ENCODE data around the gene OPCML. TPM values are rescaled to one million over a fixed set of nuclear protein-coding genes. Genes with fewer than 3 reads are reported as not detected.

The OPCML gene
- total RNA-seq, 1 donor from 2014 or later: 2.7 TPM

DNA sequence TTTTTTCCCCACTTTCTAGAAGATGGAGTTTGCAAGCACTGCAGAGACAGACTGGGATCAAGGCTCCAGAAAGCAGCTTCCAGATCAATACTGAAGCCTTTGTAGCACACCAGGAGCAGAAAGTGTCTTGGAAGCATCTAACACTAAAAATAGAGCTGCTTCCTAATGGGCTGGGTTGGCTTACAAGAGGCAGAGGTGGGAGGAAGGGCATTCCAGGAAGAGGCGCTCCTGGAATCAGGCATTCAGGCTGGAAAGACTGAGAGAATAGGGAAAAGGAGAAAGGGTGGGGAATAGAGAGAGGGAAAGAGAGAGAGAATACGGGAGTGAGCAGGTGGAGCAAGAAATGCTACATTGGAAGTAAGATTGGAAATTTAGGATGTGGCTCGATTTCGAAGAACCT, 395.9 kb downstream of the OPCML start:
- TF ChIP-seq, protein P1, sequence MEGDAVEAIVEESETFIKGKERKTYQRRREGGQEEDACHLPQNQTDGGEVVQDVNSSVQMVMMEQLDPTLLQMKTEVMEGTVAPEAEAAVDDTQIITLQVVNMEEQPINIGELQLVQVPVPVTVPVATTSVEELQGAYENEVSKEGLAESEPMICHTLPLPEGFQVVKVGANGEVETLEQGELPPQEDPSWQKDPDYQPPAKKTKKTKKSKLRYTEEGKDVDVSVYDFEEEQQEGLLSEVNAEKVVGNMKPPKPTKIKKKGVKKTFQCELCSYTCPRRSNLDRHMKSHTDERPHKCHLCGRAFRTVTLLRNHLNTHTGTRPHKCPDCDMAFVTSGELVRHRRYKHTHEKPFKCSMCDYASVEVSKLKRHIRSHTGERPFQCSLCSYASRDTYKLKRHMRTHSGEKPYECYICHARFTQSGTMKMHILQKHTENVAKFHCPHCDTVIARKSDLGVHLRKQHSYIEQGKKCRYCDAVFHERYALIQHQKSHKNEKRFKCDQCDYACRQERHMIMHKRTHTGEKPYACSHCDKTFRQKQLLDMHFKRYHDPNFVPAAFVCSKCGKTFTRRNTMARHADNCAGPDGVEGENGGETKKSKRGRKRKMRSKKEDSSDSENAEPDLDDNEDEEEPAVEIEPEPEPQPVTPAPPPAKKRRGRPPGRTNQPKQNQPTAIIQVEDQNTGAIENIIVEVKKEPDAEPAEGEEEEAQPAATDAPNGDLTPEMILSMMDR (IDR thresholded peaks at IDR 0.05): no peak

DNA sequence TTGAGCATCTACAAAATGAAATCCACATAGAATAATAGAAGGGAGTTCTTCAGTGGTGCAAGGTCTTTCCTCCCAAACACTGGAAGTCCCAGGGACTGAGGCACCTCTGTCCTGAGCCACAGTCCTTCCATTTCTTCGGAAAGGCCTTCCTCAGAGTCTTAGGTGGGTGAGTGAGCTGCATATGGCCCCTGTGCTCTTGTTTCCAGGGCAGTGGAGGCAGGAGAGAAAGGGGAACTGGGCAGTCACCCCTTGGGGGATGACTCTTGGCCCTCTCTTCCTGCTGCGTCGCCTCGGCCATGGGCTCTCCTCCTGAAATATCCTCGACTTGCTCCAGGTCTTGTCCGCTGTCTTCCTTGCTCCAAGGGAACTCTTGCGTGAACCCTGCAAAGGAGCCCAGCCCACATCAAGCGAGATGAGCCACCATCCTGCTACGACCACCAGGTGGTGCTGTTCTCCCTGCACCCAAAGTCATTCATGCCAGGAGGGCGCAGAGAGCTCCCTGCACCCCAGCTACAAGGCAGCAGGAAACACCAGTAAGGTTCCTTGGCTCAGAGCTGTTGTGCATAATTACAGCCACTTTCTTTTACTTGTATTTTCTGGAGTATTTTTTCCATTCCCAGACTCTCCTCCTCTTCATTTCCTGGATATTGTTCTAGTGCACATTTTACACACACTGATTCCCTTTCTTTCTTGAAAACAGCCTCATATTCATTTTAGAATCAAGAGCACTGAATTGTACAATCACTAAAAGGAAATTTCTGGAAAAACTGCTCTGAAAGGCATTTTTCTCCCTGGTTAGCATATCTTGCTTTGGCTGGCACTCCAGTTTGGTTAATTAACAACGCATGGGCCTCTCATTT, 397.8 kb downstream of the OPCML start:
- no peaks in the 10 kb centered on the region for H3K36me3 Mint-ChIP-seq (ENCODE audit: low read depth)
- H3K4me3 Mint-ChIP-seq (ENCODE audit: unreplicated experiment): no peak overlapping the region
- no peaks in the 10 kb centered on the region for H3K4me1 Mint-ChIP-seq (ENCODE audit: low read depth)
- no peak for DNase-seq (ENCODE audit: low spot score)
- peaks cover 40% of the 10 kb centered on the region for H3K27me3 Mint-ChIP-seq (ENCODE audit: low read depth)
- TF ChIP-seq, protein P1 (IDR thresholded peaks at IDR 0.05): peak; percentile 89
- H3K9me3 Mint-ChIP-seq (ENCODE audit: low read depth): no peaks in the 10 kb centered on the region
- no peak overlapping the region for H3K27ac Mint-ChIP-seq (ENCODE audit: unreplicated experiment)

More for the DNA sequence above, 395.9 kb downstream of the OPCML start:
- H3K27ac Mint-ChIP-seq (ENCODE audit: unreplicated experiment): no peak overlapping the region
- no peaks in the 10 kb centered on the region for H3K36me3 Mint-ChIP-seq (ENCODE audit: low read depth)
- peaks cover 33% of the 10 kb centered on the region for H3K27me3 Mint-ChIP-seq (ENCODE audit: low read depth)
- DNase-seq (ENCODE audit: low spot score): no peak
- no peaks in the 10 kb centered on the region for H3K9me3 Mint-ChIP-seq (ENCODE audit: low read depth)
- no peak overlapping the region for H3K4me3 Mint-ChIP-seq (ENCODE audit: unreplicated experiment)
- H3K4me1 Mint-ChIP-seq (ENCODE audit: low read depth): no peaks in the 10 kb centered on the region

DNA sequence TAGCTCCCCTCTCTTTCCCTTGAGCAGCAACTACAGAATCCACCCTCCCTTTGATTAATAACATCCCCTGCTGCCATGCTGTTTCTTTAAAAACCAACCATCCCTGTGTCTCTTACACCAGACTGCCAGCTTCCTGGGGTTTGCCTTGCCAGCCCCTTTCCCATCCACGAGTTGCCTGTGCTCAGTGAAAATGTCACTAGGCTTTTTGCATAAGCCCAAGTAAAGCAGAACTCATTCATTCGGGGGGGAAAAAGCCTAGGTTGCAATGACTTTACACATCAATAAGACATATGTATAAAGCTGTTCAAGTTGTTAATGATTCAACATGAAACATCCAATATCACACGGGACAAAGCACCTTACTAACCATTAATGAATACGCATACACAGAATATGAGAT, 398.7 kb downstream of the OPCML start:
- no peaks in the 10 kb centered on the region for H3K36me3 Mint-ChIP-seq (ENCODE audit: low read depth)
- H3K9me3 Mint-ChIP-seq (ENCODE audit: low read depth): no peaks in the 10 kb centered on the region
- peaks cover 44% of the 10 kb centered on the region for H3K27me3 Mint-ChIP-seq (ENCODE audit: low read depth)
- no peak overlapping the region for H3K4me3 Mint-ChIP-seq (ENCODE audit: unreplicated experiment)
- TF ChIP-seq, protein P1 (IDR thresholded peaks at IDR 0.05): no peak
- DNase-seq (ENCODE audit: low spot score): no peak
- no peak overlapping the region for H3K27ac Mint-ChIP-seq (ENCODE audit: unreplicated experiment)
- no peaks in the 10 kb centered on the region for H3K4me1 Mint-ChIP-seq (ENCODE audit: low read depth)

DNA sequence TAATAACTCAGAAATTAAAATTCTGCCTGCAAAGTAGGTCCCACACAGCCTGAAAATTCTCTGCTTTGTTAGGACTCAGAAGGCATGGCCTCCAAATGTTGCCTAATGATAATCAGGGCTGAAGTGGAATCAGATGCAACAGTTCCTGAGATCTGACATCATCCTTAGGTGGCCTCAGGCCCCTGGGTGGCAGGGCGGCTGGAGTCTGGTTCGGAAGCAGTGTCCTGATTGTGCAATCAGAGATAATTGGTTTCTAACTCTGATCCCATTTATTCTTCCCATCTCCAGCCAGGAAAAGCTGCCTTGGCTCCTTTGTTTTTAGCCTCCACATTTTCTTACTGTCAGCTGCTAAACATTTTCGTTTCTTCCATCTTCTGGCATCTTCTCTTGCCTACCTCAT, 399.3 kb downstream of the OPCML start:
- H3K9me3 Mint-ChIP-seq (ENCODE audit: low read depth): no peaks in the 10 kb centered on the region
- H3K27me3 Mint-ChIP-seq (ENCODE audit: low read depth): peaks cover 40% of the 10 kb centered on the region
- no peak overlapping the region for H3K27ac Mint-ChIP-seq (ENCODE audit: unreplicated experiment)
- TF ChIP-seq, protein P1 (IDR thresholded peaks at IDR 0.05): no peak
- no peaks in the 10 kb centered on the region for H3K4me1 Mint-ChIP-seq (ENCODE audit: low read depth)
- H3K36me3 Mint-ChIP-seq (ENCODE audit: low read depth): no peaks in the 10 kb centered on the region
- DNase-seq (ENCODE audit: low spot score): no peak
- H3K4me3 Mint-ChIP-seq (ENCODE audit: unreplicated experiment): no peak overlapping the region

DNA sequence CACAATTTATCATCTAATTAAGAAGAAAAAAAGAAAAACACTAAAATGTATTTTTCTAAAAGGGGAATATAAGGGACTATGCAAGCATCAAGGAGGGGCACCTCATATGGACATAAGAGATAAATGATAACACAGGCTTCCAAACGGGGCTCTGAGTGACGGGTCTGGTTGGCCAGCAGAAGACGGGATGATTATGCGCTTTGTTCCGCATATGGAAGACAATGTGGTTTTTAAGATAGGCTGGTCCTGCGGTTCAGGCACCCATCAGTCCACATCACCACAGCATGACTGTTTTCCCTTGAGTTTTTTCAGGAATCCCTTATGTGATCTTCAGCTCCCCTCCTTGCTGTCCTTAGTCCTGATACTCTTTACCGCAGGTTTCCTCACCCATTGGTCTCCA, 404.6 kb downstream of the OPCML start:
- Mint-ChIP-seq H3K36me3 (ENCODE audit: low read depth) (no peaks in the 10 kb centered on the region), H3K27me3 (ENCODE audit: low read depth) (peaks cover 27% of the 10 kb centered on the region), H3K9me3 (ENCODE audit: low read depth) (no peaks in the 10 kb centered on the region), H3K4me3 (ENCODE audit: unreplicated experiment) (no peak overlapping the region), H3K27ac (ENCODE audit: unreplicated experiment) (no peak overlapping the region), H3K4me1 (ENCODE audit: low read depth) (no peaks in the 10 kb centered on the region)
- TF ChIP-seq, protein P1 (IDR thresholded peaks at IDR 0.05): no peak
- no peak for DNase-seq (ENCODE audit: low spot score)
